Smooth muscle cell of trachea (primary cell): ENCODE data around the gene MMP17. TPM values are rescaled to one million over a fixed set of nuclear protein-coding genes. Genes with fewer than 3 reads are reported as not detected.

ENCODE experiments used
- total RNA-seq: library from RNA; depleted of rRNA; stranded (reverse); fragments of >200 nt; gene quantifications from 2 replicates; pipeline ENCODE4 v1.2.1, GENCODE V29; 2014

MMP17 gene
- 11.2 and 26.1 TPM in 2 replicates for total RNA-seq

DNA sequence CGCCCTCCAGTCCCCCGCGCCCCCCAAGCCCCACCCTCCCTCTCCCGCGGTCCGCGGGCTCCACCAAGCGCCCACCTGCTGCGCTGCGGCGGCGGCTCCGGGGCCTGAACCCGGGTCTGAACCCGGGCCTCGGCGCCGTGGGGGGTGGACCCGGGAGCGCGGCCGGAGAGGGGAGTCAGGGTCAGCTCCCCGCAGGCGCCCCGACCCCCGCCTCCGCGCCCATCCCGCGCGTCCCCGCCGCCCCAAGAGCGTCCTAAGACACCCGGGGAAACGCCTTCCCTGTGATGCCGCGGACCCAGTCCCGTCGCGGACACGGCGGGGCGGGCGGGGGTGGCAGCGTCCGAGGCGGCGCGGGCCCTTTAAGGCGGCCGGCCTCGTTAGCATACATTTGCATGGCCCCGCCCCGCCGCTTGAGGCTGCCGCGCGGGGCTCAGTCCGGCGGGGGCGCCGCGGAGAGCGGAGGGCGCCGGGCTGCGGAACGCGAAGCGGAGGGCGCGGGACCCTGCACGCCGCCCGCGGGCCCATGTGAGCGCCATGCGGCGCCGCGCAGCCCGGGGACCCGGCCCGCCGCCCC is at the start of gene MMP17:
MMP17 (plus strand) TSS at position 433 of the 574 bp plus-strand sequence; CDS start at position 535, 102 bp downstream.

DNA sequence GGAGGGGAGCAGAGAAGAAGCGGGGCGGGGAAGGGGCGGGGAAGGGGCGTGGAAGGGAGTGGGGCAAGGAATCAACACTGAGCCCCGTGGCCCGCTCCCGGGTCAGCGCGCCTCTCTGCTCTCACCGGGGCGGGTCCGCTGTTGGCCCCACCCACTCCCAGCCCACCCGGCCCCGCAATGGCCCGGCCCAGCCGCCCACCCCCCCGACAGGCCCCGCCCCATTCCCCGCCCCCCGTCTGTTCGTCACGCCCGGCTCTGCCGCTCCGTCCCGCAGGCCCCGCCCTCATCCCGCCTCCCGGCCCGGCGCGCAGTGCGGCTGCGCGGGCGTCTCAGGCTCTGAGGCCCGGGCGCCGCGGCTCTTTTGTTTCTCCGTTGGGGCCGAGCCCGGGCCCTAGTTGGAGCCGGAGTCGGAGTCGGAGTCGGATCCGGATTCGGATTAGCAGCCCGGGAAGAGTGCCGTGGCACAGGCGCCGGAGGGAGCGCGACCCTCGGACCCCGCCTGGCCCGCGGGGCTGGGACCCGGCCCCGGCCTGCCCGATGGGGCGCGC is 66.2 kb downstream of the MMP17 start, which contains the start of gene ULK1:
ULK1 (plus strand) TSS at position 310 of the 548 bp plus-strand sequence. CDS start 380 bp downstream, outside the sequence.

Other genes starting within 250 kb of the MMP17 start
- gene SFSWAP, start 117.3 kb upstream of the MMP17 start, total RNA-seq = 20.0 and 21.7 TPM in 2 replicates
- 17.3 and 17.5 TPM in 2 replicates for gene ULK1, start 66.2 kb downstream of the MMP17 start, total RNA-seq
- 6.1 and 12.4 TPM in 2 replicates for gene PUS1, start 100.9 kb downstream of the MMP17 start, total RNA-seq
- 12.1 and 19.2 TPM in 2 replicates for gene EP400, start 121.5 kb downstream of the MMP17 start, total RNA-seq